Embryonic facial prominence (tissue), 1 donor: Measurements from ENCODE around the gene MATN1.

Source experiments
- DNase-seq: peaks from one replicate; pipeline ENCODE4 v3.0.0-alpha.2; 2016; ENCODE audit errors: extremely low spot score

Gene MATN1

GRCh38 chr1:30684259-30684658 lies 39.1 kb downstream of the MATN1 start:
- no peak for DNase-seq

- no peak for DNase-seq
These were observed 39.7 kb downstream of the MATN1 start for GRCh38 chr1:30683699-30684098.

GRCh38 chr1:30682396-30683275 lies 40.7 kb downstream of the MATN1 start:
- DNase-seq, result no peak

GRCh38 chr1:30681782-30682181 lies 41.6 kb downstream of the MATN1 start:
- DNase-seq, result no peak

- DNase-seq, result no peak
These were observed 42.5 kb downstream of the MATN1 start for GRCh38 chr1:30680879-30681278.

- DNase-seq, result no peak
These were observed 43.0 kb downstream of the MATN1 start for GRCh38 chr1:30680429-30680828.

GRCh38 chr1:30679976-30680305 lies 43.4 kb downstream of the MATN1 start:
- DNase-seq, result no peak

GRCh38 chr1:30679201-30679975 lies 44.0 kb downstream of the MATN1 start:
- no peak for DNase-seq

- no peak for DNase-seq
These were observed 45.2 kb downstream of the MATN1 start for GRCh38 chr1:30678209-30678608.

GRCh38 chr1:30677471-30677870 lies 45.9 kb downstream of the MATN1 start:
- DNase-seq, result no peak

- DNase-seq, result no peak
These were observed 47.6 kb downstream of the MATN1 start for GRCh38 chr1:30675761-30676160.

- DNase-seq, result no peak
These were observed 48.1 kb downstream of the MATN1 start for GRCh38 chr1:30675289-30675688.

- DNase-seq, result no peak
These were observed 50.0 kb downstream of the MATN1 start for GRCh38 chr1:30673395-30673794.

- DNase-seq, result no peak
These were observed 50.7 kb downstream of the MATN1 start for GRCh38 chr1:30672661-30673060.

- no peak for DNase-seq
These were observed 52.9 kb downstream of the MATN1 start for GRCh38 chr1:30670240-30671060.

GRCh38 chr1:30668546-30669327 lies 54.6 kb downstream of the MATN1 start:
- no peak for DNase-seq

- DNase-seq, result no peak
These were observed 55.4 kb downstream of the MATN1 start for GRCh38 chr1:30668024-30668423.

- DNase-seq, result no peak
These were observed 56.6 kb downstream of the MATN1 start for GRCh38 chr1:30666756-30667273.

GRCh38 chr1:30665216-30666010 lies 58.0 kb downstream of the MATN1 start:
- no peak for DNase-seq

GRCh38 chr1:30664103-30664755 lies 59.2 kb downstream of the MATN1 start:
- no peak for DNase-seq
